Stomach (tissue), 9 donors: ENCODE data around the gene NRDE2. TPM values are rescaled to one million over a fixed set of nuclear protein-coding genes. Genes with fewer than 3 reads are reported as not detected.
A peak's percentile ranks its signal among the peaks of the same experiment; 100 is the strongest.

Experiments used
- DNase-seq, 2 donors: peaks; one replicate each; pipeline versions ENCODE4 v3.0.0 to v3.0.0-alpha.2; 2013 to 2019
- H3K27ac ChIP-seq, 5 donors: fragments of 200-600 bp in 4 of 5; sonication (generic) in 4 of 5; one replicate each; pipeline ENCODE4 v1.5.1; 2013 to 2019; ENCODE audit warnings: mild to moderate bottlenecking in 1 of 5, moderate library complexity in 1 of 5
- H3K27me3 ChIP-seq, 3 donors: fragments of 200-600 bp; sonication (generic); one replicate each; pipeline ENCODE4 v1.5.1; 2017 to 2019; ENCODE audit warnings: mixed run types in 1 of 3
- H3K36me3 ChIP-seq, 4 donors: fragments of 200-600 bp; sonication (generic); 1 replicate in 3 of 4; 2 replicates in 1 of 4; pipeline ENCODE4 v1.5.1; 2016 to 2019
- H3K4me1 ChIP-seq, 4 donors: fragments of 200-600 bp; sonication (generic); one replicate each; pipeline ENCODE4 v1.5.1; 2016 to 2019
- H3K4me3 ChIP-seq, 4 donors: fragments of 200-600 bp; sonication (generic) in 3 of 4; one replicate each; pipeline ENCODE4 v1.5.1; 2016 to 2019; ENCODE audit warnings: mild to moderate bottlenecking in 1 of 4
- H3K9me3 ChIP-seq, 4 donors: fragments of 200-600 bp; sonication (generic); one replicate each; pipeline ENCODE4 v1.5.1; 2016 to 2019
- EP300 ChIP-seq: sonication (generic); formaldehyde crosslinking; IDR thresholded peaks from one replicate; pipeline ENCODE4 v1.6.1; 2017; ENCODE audit warnings: antibody characterized with exemption
- POLR2A ChIP-seq, 4 donors: fragments of 450-650 bp; IDR thresholded peaks; one replicate each; pipeline ENCODE4 v1.6.1; 2016; ENCODE audit warnings: antibody characterized with exemption in 4 of 4, control low read depth in 2 of 4, mild to moderate bottlenecking in 1 of 4, moderate library complexity in 1 of 4
- POLR2AphosphoS5 ChIP-seq, 3 donors: sonication (generic); formaldehyde crosslinking; IDR thresholded peaks; one replicate each; pipeline ENCODE4 v1.6.1; 2016; ENCODE audit warnings: antibody characterized with exemption in 3 of 3
- WGBS, 5 donors: extraction: QIAGEN DNeasy Blood & Tissue Kit in 3 of 5; methylation state at CpG; one replicate each; pipeline versions ENCODE4 v1.1.5 to v1.1.7; 2013 to 2018; 5-methylcytosine and 5-hydroxymethylcytosine counted together
- intact Hi-C: fragments of 100-400 bp; cut with DNase I; formaldehyde crosslinking; loops from one replicate; pipeline ENCODE4 v1.15.1; 2023; ENCODE audit warnings: low total_unique reads
- polyA plus RNA-seq, 3 donors: library from polyadenylated mRNA; stranded (reverse); fragments of 200-250 nt; gene quantifications; one replicate each; pipeline ENCODE4 v1.2.3, GENCODE V29; 2013
- total RNA-seq, 5 donors: library from RNA; depleted of rRNA; stranded (reverse); fragments of >200 nt; gene quantifications; one replicate each; pipeline versions ENCODE4 v1.1.0 to v1.2.3, GENCODE V29; 2014 to 2016
- TF ChIP-seq, protein P1 (sequence below), 7 experiments: fragments of 450-650 bp in 4 of 7; fragments of 200-600 bp in 3 of 7; sonication (generic) in 3 of 7; IDR thresholded peaks; one replicate each; pipeline ENCODE4 v1.5.1; 2016 to 2019; ENCODE audit warnings: antibody characterized with exemption in 7 of 7, control low read depth in 2 of 7, mild to moderate bottlenecking in 1 of 7
- donor health status: healthy with polysubstance abuse.
- donor health status: Bipolar disorder and iron deficiency.
- donor health status: healthy.

NRDE2 gene
- total and polyA plus RNA-seq, 8 donors: 5.7 to 34.8 (median 15.7) TPM

DNA sequence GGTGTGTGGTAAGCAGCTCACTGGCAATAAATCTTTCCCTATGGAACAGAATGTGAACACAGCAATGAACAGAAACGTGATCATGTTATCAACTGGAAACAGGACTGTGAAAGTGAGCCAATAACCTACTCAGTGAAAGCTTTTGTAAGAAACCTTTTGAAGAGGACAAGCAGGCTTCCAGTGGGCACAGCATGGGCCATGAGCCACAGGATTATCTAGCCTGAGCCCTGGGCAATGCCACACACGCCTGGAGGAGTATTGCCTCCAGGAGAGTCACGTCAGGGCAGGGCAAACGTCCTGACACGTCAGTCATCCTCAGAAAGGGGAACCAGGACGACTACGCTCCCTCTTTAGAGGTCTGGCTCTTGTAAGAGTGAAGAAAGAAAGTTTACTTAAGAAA is 32.3 kb downstream of the NRDE2 start:
- peaks cover 16 to 69% (median 36%) of the 10 kb centered on the region in 4 donors for H3K4me1 ChIP-seq
- H3K4me3 ChIP-seq: no peak overlapping the region
- no peaks in the 10 kb centered on the region for H3K9me3 ChIP-seq
- H3K36me3 ChIP-seq: peaks cover 13 to 78% (median 63%) of the 10 kb centered on the region in 4 donors
- peak in 1 of 2 donors; percentile 50 for DNase-seq
- 22 to 58% (median 33%) methylated on average over 7 of the region's 7 CpGs for WGBS, 5 donors
- peak overlapping the region in 4 of 5 donors; percentile 11 to 81 (median 44) for H3K27ac ChIP-seq
- no peaks in the 10 kb centered on the region for H3K27me3 ChIP-seq
- intact Hi-C loops: no loop called here
- TF ChIP-seq POLR2A (IDR thresholded peaks at IDR 0.05) (no peak), EP300 (peak; percentile 64), POLR2AphosphoS5 (IDR thresholded peaks at IDR 0.05) (peak in 1 of 3 donors; percentile 65)
- TF ChIP-seq, protein P1, sequence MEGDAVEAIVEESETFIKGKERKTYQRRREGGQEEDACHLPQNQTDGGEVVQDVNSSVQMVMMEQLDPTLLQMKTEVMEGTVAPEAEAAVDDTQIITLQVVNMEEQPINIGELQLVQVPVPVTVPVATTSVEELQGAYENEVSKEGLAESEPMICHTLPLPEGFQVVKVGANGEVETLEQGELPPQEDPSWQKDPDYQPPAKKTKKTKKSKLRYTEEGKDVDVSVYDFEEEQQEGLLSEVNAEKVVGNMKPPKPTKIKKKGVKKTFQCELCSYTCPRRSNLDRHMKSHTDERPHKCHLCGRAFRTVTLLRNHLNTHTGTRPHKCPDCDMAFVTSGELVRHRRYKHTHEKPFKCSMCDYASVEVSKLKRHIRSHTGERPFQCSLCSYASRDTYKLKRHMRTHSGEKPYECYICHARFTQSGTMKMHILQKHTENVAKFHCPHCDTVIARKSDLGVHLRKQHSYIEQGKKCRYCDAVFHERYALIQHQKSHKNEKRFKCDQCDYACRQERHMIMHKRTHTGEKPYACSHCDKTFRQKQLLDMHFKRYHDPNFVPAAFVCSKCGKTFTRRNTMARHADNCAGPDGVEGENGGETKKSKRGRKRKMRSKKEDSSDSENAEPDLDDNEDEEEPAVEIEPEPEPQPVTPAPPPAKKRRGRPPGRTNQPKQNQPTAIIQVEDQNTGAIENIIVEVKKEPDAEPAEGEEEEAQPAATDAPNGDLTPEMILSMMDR (IDR thresholded peaks at IDR 0.05): no peak

DNA sequence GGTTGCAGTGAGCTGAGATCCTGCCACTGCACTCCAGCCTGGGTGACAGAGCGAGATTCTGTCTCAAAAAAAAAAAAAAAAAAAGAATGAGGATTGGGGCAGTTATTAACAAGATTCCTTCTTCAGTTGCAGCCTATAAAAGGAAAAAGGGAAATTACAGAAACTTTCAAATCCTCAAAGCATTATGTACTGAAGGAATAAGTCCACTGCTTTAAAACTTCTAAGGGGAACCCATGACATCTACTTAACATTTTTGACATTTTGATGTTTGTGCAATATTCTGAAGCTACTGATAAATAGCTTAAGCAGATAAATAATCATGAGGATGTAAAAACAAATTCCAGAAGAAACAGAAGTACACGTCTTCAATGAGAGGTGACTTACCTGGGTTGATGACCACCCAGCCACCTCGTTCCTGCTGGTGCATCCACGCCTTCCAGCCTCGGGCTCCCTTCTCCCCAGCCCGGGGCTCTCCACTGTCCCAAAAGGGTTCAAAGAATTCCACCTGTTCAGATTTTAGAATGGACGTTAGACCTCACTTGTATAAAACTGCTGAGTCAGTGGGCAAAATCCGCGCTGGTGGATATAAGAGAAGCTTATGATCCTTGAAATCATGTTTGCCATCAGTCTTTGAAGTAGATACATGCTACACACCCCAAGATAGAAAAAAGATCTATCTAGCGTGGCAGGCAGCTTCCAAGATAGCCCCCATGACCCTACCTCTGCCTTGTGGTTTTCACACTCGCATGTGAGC is 33.7 kb downstream of the NRDE2 start:
- TF ChIP-seq, protein P1 (IDR thresholded peaks at IDR 0.05): no peak
- TF ChIP-seq POLR2A (IDR thresholded peaks at IDR 0.05) (no peak), POLR2AphosphoS5 (IDR thresholded peaks at IDR 0.05) (no peak)
- Histone ChIP-seq H3K36me3 (peaks cover 13 to 74% (median 58%) of the 10 kb centered on the region in 4 donors), H3K9me3 (no peaks in the 10 kb centered on the region), H3K4me1 (peaks cover 16 to 74% (median 35%) of the 10 kb centered on the region in 4 donors), H3K27ac (peak overlapping the region in 2 of 5 donors; percentile 9 to 81), H3K4me3 (no peak overlapping the region), H3K27me3 (no peaks in the 10 kb centered on the region)
- intact Hi-C loops: no loop called here
- 80 to 91% (median 88%) methylated on average over 11 of the region's 11 CpGs for WGBS, 5 donors
- DNase-seq: no peak

DNA sequence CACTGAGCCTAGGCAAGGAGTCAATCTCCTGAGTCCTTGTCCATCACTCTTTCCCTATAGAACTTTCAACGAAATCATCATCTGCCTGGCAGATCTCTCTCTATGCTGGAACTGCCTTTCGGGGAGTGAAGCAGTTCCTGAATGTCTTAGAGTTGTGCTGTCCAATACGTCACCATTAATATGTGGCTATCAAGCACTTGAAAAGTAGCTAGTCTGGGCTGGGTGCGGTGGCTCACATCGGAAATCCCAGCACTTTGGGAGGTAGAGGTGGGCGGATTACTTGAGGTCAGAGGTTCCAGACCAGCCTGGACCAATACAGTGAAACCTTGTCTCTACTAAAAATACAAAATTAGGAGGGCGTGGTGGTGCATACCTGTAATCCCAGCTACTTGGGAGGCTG is 35.1 kb downstream of the NRDE2 start:
- TF ChIP-seq, protein P1 (IDR thresholded peaks at IDR 0.05): no peak
- no peak for TF ChIP-seq POLR2A (IDR thresholded peaks at IDR 0.05)
- TF ChIP-seq EP300: no peak
- TF ChIP-seq POLR2AphosphoS5 (IDR thresholded peaks at IDR 0.05): no peak
- peak overlapping the region in 2 of 5 donors; percentile 58 to 68 for H3K27ac ChIP-seq
- intact Hi-C loops: no loop called here
- peaks cover 4 to 60% (median 24%) of the 10 kb centered on the region in 4 donors for H3K4me1 ChIP-seq
- H3K36me3 ChIP-seq: peaks cover 23 to 80% (median 64%) of the 10 kb centered on the region in 4 donors
- WGBS, 5 donors: 91 to 96% (median 94%) methylated on average over 7 of the region's 7 CpGs
- no peaks in the 10 kb centered on the region for H3K9me3 ChIP-seq
- no peak for DNase-seq
- no peak overlapping the region for H3K4me3 ChIP-seq
- H3K27me3 ChIP-seq: no peaks in the 10 kb centered on the region

DNA sequence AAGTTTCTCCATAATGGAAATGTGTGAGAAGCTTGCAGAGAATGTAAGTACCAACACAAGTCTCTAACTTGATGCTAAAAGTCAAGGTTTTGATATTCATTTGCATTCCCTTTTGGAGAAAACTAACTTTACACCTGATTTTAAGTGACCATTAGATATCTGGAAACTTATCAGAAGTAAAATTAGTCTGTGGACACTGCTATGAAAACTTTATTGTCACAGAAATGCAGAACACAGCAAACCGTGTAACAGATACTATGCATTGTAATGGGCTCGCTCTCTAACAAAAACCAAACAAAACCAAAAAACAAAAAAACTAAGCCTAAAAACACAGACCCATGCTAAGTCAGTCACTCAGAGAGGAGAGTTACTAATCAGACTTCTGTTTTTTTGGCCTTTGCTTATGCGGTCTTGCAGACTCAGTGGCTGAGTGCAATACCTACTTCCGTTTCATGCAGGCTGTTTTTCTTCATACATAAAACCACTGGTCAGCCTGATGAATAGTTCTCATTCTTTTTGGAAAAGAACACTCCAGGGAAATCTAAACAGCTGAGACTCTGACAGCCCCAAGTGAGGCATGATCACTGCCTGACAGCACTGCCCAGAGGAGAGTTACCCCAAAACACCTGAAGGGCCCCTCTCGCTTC is 35.7 kb downstream of the NRDE2 start:
- TF ChIP-seq POLR2AphosphoS5 (IDR thresholded peaks at IDR 0.05): no peak
- no peak for TF ChIP-seq POLR2A (IDR thresholded peaks at IDR 0.05)
- TF ChIP-seq EP300: no peak
- TF ChIP-seq, protein P1 (IDR thresholded peaks at IDR 0.05): no peak
- Histone ChIP-seq H3K9me3 (no peaks in the 10 kb centered on the region), H3K4me3 (no peak overlapping the region), H3K27me3 (no peaks in the 10 kb centered on the region), H3K36me3 (peaks cover 28 to 86% (median 70%) of the 10 kb centered on the region in 4 donors), H3K27ac (peak overlapping the region in 2 of 5 donors; percentile 58 to 68), H3K4me1 (peaks cover 1 to 54% (median 19%) of the 10 kb centered on the region in 4 donors)
- no peak for DNase-seq
- intact Hi-C loops: no loop called here
- WGBS, 5 donors: 75 to 96% (median 84%) methylated on average over 5 of the region's 5 CpGs
